ENCODE results near the gene STOML3. TPM values are rescaled to one million over a fixed set of nuclear protein-coding genes. Genes with fewer than 3 reads are reported as not detected.

STOML3 gene
- total RNA-seq, 4 donors from 2014 or later: not detected

DNA sequence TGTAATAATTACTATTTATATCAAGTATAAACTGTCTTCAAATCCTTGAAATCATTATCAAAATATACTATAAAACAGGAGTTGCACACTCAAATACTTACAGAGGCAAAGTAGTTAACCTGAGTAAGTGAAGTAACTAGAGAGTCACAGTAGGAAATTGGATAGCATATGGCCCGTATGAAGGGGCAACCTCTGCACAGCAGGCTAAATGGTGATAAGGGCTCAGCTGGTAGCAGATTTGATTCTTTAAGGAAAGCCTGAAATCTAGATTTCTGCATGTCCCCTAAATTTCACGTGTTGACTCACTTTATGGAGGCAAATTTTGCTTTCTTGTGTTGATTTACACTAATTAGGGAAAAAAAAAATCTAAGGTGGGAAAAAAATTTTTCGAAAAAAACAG, 46.4 kb downstream of the STOML3 start:
- no peaks in the 10 kb centered on the region for H3K27me3 ChIP-seq
- WGBS: 60% methylated on average over 3 of the region's 3 CpGs
- no peak overlapping the region for H3K27ac ChIP-seq
- no peak overlapping the region for H3K4me3 ChIP-seq
- H3K4me1 ChIP-seq: no peaks in the 10 kb centered on the region
- H3K36me3 ChIP-seq: no peaks in the 10 kb centered on the region
- no peaks in the 10 kb centered on the region for H3K9me3 ChIP-seq
- TF ChIP-seq EP300 (IDR thresholded peaks at IDR 0.05) (no peak), POLR2AphosphoS5 (IDR thresholded peaks at IDR 0.05) (no peak), POLR2A (IDR thresholded peaks at IDR 0.05) (no peak)
- TF ChIP-seq, protein P1, sequence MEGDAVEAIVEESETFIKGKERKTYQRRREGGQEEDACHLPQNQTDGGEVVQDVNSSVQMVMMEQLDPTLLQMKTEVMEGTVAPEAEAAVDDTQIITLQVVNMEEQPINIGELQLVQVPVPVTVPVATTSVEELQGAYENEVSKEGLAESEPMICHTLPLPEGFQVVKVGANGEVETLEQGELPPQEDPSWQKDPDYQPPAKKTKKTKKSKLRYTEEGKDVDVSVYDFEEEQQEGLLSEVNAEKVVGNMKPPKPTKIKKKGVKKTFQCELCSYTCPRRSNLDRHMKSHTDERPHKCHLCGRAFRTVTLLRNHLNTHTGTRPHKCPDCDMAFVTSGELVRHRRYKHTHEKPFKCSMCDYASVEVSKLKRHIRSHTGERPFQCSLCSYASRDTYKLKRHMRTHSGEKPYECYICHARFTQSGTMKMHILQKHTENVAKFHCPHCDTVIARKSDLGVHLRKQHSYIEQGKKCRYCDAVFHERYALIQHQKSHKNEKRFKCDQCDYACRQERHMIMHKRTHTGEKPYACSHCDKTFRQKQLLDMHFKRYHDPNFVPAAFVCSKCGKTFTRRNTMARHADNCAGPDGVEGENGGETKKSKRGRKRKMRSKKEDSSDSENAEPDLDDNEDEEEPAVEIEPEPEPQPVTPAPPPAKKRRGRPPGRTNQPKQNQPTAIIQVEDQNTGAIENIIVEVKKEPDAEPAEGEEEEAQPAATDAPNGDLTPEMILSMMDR (IDR thresholded peaks at IDR 0.05): no peak
- DNase-seq (ENCODE audit: low spot score in 2 of 2): no peak

DNA sequence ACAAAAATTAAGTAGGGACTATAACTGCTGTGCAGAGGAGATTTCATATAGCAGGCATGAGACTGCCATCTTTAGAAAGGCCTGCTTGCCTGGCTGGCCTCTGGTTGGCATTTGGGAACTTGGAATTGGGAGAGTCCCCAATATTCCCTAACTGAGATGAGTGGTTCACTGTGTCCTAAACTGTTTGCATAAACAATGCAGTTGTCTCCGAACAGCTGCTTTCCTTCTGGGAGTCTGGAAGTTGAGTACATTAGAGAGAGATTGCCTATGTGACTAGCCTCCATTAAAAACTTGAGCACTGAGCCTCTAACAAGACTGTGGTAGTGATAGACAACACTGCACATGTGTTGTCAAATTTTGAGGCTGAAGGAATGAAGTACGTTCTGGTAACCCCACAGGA, 47.4 kb downstream of the STOML3 start:
- H3K4me3 ChIP-seq: no peak overlapping the region
- whole genome bisulfite sequencing: 50% methylated on average over 2 of the region's 2 CpGs

DNA sequence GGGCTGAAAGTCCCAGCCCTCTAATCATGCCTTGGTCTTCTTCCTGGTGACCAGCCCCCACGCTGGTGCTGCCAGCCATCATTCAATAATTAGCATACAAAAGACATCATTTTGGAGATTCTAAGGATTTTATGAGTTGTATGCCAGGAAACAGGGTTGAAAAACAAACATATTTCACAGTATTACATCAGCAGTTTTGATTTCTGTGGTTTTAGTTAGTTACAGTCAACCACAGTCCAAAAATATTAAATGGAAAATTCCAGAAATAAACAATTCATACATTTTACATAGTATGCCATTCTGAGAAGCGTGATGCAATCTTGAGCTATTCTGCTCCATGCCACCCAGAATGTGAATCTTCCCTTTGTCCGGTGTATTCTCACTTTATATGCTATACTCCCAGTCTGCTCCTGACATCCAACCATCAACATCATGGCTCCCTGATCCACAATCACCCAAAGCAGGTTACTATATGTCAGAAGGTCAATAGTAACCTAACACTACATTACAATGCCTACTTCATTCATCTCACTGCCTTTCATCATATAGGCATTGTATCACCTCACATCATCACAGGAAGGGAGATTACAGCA, 49.2 kb downstream of the STOML3 start:
- DNase-seq (ENCODE audit: low spot score in 2 of 2): no peak
- H3K9me3 ChIP-seq: no peaks in the 10 kb centered on the region
- H3K36me3 ChIP-seq: no peaks in the 10 kb centered on the region
- no peaks in the 10 kb centered on the region for H3K4me1 ChIP-seq
- TF ChIP-seq POLR2A (IDR thresholded peaks at IDR 0.05): no peak
- TF ChIP-seq POLR2AphosphoS5 (IDR thresholded peaks at IDR 0.05): no peak
- TF ChIP-seq, protein P1 (IDR thresholded peaks at IDR 0.05): no peak
- TF ChIP-seq EP300 (IDR thresholded peaks at IDR 0.05): no peak
- no peak overlapping the region for H3K4me3 ChIP-seq
- 82% methylated on average over 3 of the region's 3 CpGs for WGBS
- H3K27ac ChIP-seq: no peak overlapping the region
- H3K27me3 ChIP-seq: no peaks in the 10 kb centered on the region

More for the DNA sequence above, 47.4 kb downstream of the STOML3 start:
- no peaks in the 10 kb centered on the region for H3K27me3 ChIP-seq
- TF ChIP-seq POLR2AphosphoS5 (IDR thresholded peaks at IDR 0.05): no peak
- TF ChIP-seq POLR2A (IDR thresholded peaks at IDR 0.05): no peak
- no peak for TF ChIP-seq EP300 (IDR thresholded peaks at IDR 0.05)
- TF ChIP-seq, protein P1 (IDR thresholded peaks at IDR 0.05): no peak
- H3K36me3 ChIP-seq: no peaks in the 10 kb centered on the region
- H3K27ac ChIP-seq: no peak overlapping the region
- no peaks in the 10 kb centered on the region for H3K4me1 ChIP-seq
- DNase-seq (ENCODE audit: low spot score in 2 of 2): no peak
- no peaks in the 10 kb centered on the region for H3K9me3 ChIP-seq

GRCh38 chr13:38933786-38934185, 56.8 kb downstream of the STOML3 start:
- no peak for DNase-seq (ENCODE audit: low spot score in 2 of 2)
- no peak overlapping the region for H3K4me3 ChIP-seq

GRCh38 chr13:38922170-38922569, 68.5 kb downstream of the STOML3 start:
- Histone ChIP-seq H3K27ac (no peak overlapping the region), H3K9me3 (no peaks in the 10 kb centered on the region), H3K4me1 (no peaks in the 10 kb centered on the region), H3K27me3 (no peaks in the 10 kb centered on the region), H3K36me3 (no peaks in the 10 kb centered on the region), H3K4me3 (no peak overlapping the region)
- TF ChIP-seq, protein P1 (IDR thresholded peaks at IDR 0.05): no peak
- no peak for TF ChIP-seq EP300 (IDR thresholded peaks at IDR 0.05)
- TF ChIP-seq POLR2AphosphoS5 (IDR thresholded peaks at IDR 0.05): no peak
- TF ChIP-seq POLR2A (IDR thresholded peaks at IDR 0.05): no peak
- no peak for DNase-seq (ENCODE audit: low spot score in 2 of 2)
- 91% methylated on average over 1 of the region's 1 CpG for WGBS

More at GRCh38 chr13:38933786-38934185, 56.8 kb downstream of the STOML3 start:
- TF ChIP-seq POLR2AphosphoS5 (IDR thresholded peaks at IDR 0.05) (no peak), EP300 (IDR thresholded peaks at IDR 0.05) (no peak), POLR2A (IDR thresholded peaks at IDR 0.05) (no peak)
- TF ChIP-seq, protein P1 (IDR thresholded peaks at IDR 0.05): no peak
- Histone ChIP-seq H3K27me3 (no peaks in the 10 kb centered on the region), H3K4me1 (no peaks in the 10 kb centered on the region), H3K36me3 (no peaks in the 10 kb centered on the region), H3K9me3 (no peaks in the 10 kb centered on the region), H3K27ac (no peak overlapping the region)
